RWPE2 (cell line): ENCODE results near the gene PODNL1.
"Not testable (repeated sequence)": the region's sequence is repeated elsewhere in the genome, so short reads cannot be mapped to it uniquely, and the experiment has no call there.

Source experiments
- ATAC-seq: fragments of 200-7000 bp; cut with Tn5 transposase; 3 replicates; pipeline ENCODE4 v1.9.1; 2021; ENCODE audit warnings: low read depth
- DNase-seq: peaks from one replicate; pipeline ENCODE4 v3.0.0-alpha.2; 2020; ENCODE audit warnings: low spot score
- H3K27ac ChIP-seq: fragments of 450-650 bp; 2 replicates; pipeline ENCODE4 v1.5.1; 2017; ENCODE audit warnings: mild to moderate bottlenecking; ENCODE audit not compliant: poor library complexity, severe bottlenecking
- H3K27me3 ChIP-seq: fragments of 250-450 bp; sonication (Bioruptor Pico); 2 replicates; pipeline ENCODE4 v1.5.1; 2021; ENCODE audit warnings: mild to moderate bottlenecking, moderate library complexity; ENCODE audit not compliant: insufficient read depth, poor library complexity, severe bottlenecking
- H3K36me3 ChIP-seq: fragments of 250-450 bp; sonication (Bioruptor Pico); 2 replicates; pipeline ENCODE4 v1.5.1; 2020; ENCODE audit warnings: low read depth, mild to moderate bottlenecking, moderate library complexity
- H3K4me1 ChIP-seq: fragments of 250-450 bp; sonication (Bioruptor Pico); 2 replicates; pipeline ENCODE4 v1.5.1; 2021; ENCODE audit warnings: mild to moderate bottlenecking, moderate library complexity; ENCODE audit not compliant: insufficient read depth, poor library complexity, severe bottlenecking
- H3K4me3 ChIP-seq: fragments of 250-450 bp; sonication (Bioruptor Pico); 2 replicates; pipeline ENCODE4 v1.5.1; 2021; ENCODE audit warnings: mild to moderate bottlenecking, moderate library complexity; ENCODE audit not compliant: severe bottlenecking
- H3K9me3 ChIP-seq: fragments of 250-450 bp; sonication (Bioruptor Pico); 2 replicates; pipeline ENCODE4 v1.5.1; 2021; ENCODE audit warnings: mild to moderate bottlenecking, moderate library complexity; ENCODE audit not compliant: severe bottlenecking
- TF ChIP-seq, protein P1 (sequence below): fragments of 450-650 bp; IDR thresholded peaks from one replicate; pipeline ENCODE4 v1.5.1; 2017; ENCODE audit warnings: mild to moderate bottlenecking, moderate library complexity; ENCODE audit not compliant: poor library complexity, severe bottlenecking

Gene PODNL1

DNA sequence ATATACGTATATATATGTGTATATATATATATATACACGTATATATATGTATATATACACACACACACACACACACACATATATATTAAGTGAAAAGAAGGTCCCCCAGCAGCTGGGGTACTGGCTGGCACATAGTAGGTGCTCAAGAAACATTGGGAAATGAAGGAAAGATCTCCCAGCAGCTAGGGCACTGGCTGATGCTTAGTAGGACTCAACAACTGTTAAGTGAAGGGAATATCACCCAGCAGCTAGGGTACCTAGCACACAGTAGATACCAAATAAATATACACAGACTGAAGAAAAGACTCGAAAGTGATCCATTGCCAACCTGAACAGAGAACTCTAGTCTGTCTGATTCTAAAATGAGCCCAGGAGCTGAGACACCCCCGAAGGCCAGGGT is 12.2 kb downstream of the PODNL1 start:
- DNase-seq (no peak), ATAC-seq (no peak)
- H3K27ac ChIP-seq = no peak overlapping the region
- H3K27me3 ChIP-seq = no peaks in the 10 kb centered on the region
- no peaks in the 10 kb centered on the region for H3K4me1 ChIP-seq
- no peaks in the 10 kb centered on the region for H3K9me3 ChIP-seq
- H3K4me3 ChIP-seq = no peak overlapping the region
- TF ChIP-seq, protein P1, sequence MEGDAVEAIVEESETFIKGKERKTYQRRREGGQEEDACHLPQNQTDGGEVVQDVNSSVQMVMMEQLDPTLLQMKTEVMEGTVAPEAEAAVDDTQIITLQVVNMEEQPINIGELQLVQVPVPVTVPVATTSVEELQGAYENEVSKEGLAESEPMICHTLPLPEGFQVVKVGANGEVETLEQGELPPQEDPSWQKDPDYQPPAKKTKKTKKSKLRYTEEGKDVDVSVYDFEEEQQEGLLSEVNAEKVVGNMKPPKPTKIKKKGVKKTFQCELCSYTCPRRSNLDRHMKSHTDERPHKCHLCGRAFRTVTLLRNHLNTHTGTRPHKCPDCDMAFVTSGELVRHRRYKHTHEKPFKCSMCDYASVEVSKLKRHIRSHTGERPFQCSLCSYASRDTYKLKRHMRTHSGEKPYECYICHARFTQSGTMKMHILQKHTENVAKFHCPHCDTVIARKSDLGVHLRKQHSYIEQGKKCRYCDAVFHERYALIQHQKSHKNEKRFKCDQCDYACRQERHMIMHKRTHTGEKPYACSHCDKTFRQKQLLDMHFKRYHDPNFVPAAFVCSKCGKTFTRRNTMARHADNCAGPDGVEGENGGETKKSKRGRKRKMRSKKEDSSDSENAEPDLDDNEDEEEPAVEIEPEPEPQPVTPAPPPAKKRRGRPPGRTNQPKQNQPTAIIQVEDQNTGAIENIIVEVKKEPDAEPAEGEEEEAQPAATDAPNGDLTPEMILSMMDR = no peak
- H3K36me3 ChIP-seq = peaks cover 40% of the 10 kb centered on the region

GRCh38 chr19:13923194-13923987 is 14.8 kb downstream of the PODNL1 start:
- ATAC-seq = no peak
- TF ChIP-seq, protein P1 = no peak
- Histone ChIP-seq H3K4me1 (no peaks in the 10 kb centered on the region), H3K27ac (no peak overlapping the region), H3K36me3 (peaks cover 61% of the 10 kb centered on the region), H3K4me3 (no peak overlapping the region), H3K27me3 (no peaks in the 10 kb centered on the region), H3K9me3 (no peaks in the 10 kb centered on the region)
- DNase-seq = no peak

- H3K9me3 ChIP-seq, H3K27ac ChIP-seq, ATAC-seq, DNase-seq, H3K4me3 ChIP-seq, H3K4me1 ChIP-seq, H3K27me3 ChIP-seq: not testable (repeated sequence)
- peaks cover 63% of the 10 kb centered on the region for H3K36me3 ChIP-seq
Measured at GRCh38 chr19:13922118-13922517, 16.1 kb downstream of the PODNL1 start.

GRCh38 chr19:13920940-13921747 is 17.1 kb downstream of the PODNL1 start:
- no peak overlapping the region for H3K27ac ChIP-seq

DNA sequence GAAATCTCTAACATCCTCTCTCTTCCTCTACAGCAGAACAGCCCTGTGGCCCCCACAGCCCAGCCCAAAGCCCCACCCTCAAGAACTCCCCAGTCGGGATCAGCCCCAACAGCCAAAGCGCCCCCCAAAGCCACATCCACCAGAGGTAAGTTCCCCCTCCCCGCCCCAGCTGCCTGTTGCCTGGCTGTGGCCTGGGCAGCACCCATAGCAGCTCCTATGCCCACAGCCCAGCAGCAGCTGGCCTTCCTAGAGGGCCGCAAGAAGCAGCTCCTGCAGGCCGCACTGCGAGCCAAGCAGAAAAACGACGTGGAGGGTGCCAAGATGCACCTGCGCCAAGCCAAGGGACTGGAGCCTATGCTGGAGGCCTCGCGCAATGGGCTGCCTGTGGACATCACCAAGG is 17.7 kb downstream of the PODNL1 start:
- Histone ChIP-seq H3K36me3 (peaks cover 63% of the 10 kb centered on the region), H3K27ac (no peak overlapping the region), H3K9me3 (no peaks in the 10 kb centered on the region), H3K27me3 (no peaks in the 10 kb centered on the region), H3K4me3 (no peak overlapping the region), H3K4me1 (no peaks in the 10 kb centered on the region)
- TF ChIP-seq, protein P1 = no peak
- ATAC-seq = no peak
- no peak for DNase-seq

More at GRCh38 chr19:13920940-13921747, 17.1 kb downstream of the PODNL1 start:
- TF ChIP-seq, protein P1 = no peak
- DNase-seq = no peak
- H3K4me3 ChIP-seq = no peak overlapping the region
- no peaks in the 10 kb centered on the region for H3K27me3 ChIP-seq
- H3K4me1 ChIP-seq = no peaks in the 10 kb centered on the region
- ATAC-seq = peak; percentile 79
- H3K9me3 ChIP-seq = no peaks in the 10 kb centered on the region
- peaks cover 64% of the 10 kb centered on the region for H3K36me3 ChIP-seq
